Stimulated activated CD4-positive, alpha-beta T cell treated with anti-CD3 and anti-CD28 coated beads, Interleukin-2, amount 100 ng/mL, for 48 hours (primary cell): ENCODE results near the gene NFIB.

ENCODE experiments used
- DNase-seq, 2 donors: peaks; one replicate each; pipeline ENCODE4 v3.0.0-alpha.2; 2020

NFIB gene

GRCh38 chr9:14344053-14344524, 30.1 kb upstream of the NFIB start:
- no peak for DNase-seq

- no peak for DNase-seq
Measured at GRCh38 chr9:14343261-14344031, 29.5 kb upstream of the NFIB start.

GRCh38 chr9:14342736-14343135, 28.8 kb upstream of the NFIB start:
- DNase-seq, result no peak

GRCh38 chr9:14341437-14342122, 27.6 kb upstream of the NFIB start:
- no peak for DNase-seq

GRCh38 chr9:14340994-14341393, 27.1 kb upstream of the NFIB start:
- DNase-seq, result no peak

GRCh38 chr9:14340219-14340873, 26.4 kb upstream of the NFIB start:
- no peak for DNase-seq

- DNase-seq, result no peak
Measured at GRCh38 chr9:14339746-14340145, 25.8 kb upstream of the NFIB start.

- DNase-seq, result no peak
Measured at GRCh38 chr9:14337615-14338014, 23.7 kb upstream of the NFIB start.

GRCh38 chr9:14336244-14336643, 22.3 kb upstream of the NFIB start:
- no peak for DNase-seq

- no peak for DNase-seq
Measured at GRCh38 chr9:14331120-14331519, 17.2 kb upstream of the NFIB start.

- DNase-seq, result no peak
Measured at GRCh38 chr9:14327036-14327435, 13.1 kb upstream of the NFIB start.

- no peak for DNase-seq
Measured at GRCh38 chr9:14326264-14326826, 12.4 kb upstream of the NFIB start.

GRCh38 chr9:14325147-14325546, 11.2 kb upstream of the NFIB start:
- no peak for DNase-seq

GRCh38 chr9:14323985-14324650, 10.2 kb upstream of the NFIB start:
- DNase-seq, result no peak

GRCh38 chr9:14323083-14323971, 9.4 kb upstream of the NFIB start:
- no peak for DNase-seq

GRCh38 chr9:14322211-14323082, 8.5 kb upstream of the NFIB start:
- peak; percentile 63 to 70 for DNase-seq

- no peak for DNase-seq
Measured at GRCh38 chr9:14321517-14322130, 7.7 kb upstream of the NFIB start.

GRCh38 chr9:14320271-14321181, 6.6 kb upstream of the NFIB start:
- DNase-seq, result no peak

GRCh38 chr9:14318934-14319580, 5.1 kb upstream of the NFIB start:
- no peak for DNase-seq
